SIG-M5 treated with dmso at 0.1 percent for 504 hours (cell line): ENCODE measurements around the gene TNFRSF25.

Experiments
- DNase-seq: peaks from one replicate; lab custom pipeline; 2025; ENCODE audit not compliant: unreplicated experiment; lab: John Stamatoyannopoulos, UW

TNFRSF25 gene

GRCh38 chr1:6488602-6489382 lies 22.8 kb upstream of the TNFRSF25 start:
- DNase-seq = no peak

GRCh38 chr1:6487804-6488484 lies 22.0 kb upstream of the TNFRSF25 start:
- no peak for DNase-seq

DNA sequence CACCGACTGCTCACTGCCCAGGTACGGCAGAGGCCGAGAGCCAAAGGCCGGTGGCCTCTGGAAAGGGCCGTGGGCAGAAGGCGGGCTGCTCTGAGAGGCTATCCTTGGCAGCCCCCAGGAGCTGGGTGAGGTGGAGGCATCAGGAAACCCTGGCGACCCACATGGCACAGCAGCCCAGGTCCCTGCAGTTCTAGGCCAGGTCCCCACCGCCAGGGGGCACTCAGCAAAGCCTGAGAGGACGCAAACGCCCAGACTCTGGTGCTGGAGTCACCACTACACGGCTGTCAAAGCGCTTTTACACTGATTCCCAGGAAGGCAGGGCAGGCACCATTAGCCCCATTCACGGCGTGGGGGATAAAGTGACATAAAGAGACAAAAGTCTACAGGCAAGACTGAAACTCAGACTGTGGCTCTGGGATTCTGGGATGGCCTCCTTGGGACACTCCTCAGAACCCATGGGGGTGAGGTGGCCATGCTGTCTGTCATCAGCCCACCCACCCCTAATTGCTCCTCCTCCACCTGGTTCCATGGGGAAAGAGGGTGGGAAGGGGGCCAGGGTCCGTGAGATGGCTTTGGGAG lies 20.5 kb upstream of the TNFRSF25 start:
- peak; percentile 72 for DNase-seq

DNA sequence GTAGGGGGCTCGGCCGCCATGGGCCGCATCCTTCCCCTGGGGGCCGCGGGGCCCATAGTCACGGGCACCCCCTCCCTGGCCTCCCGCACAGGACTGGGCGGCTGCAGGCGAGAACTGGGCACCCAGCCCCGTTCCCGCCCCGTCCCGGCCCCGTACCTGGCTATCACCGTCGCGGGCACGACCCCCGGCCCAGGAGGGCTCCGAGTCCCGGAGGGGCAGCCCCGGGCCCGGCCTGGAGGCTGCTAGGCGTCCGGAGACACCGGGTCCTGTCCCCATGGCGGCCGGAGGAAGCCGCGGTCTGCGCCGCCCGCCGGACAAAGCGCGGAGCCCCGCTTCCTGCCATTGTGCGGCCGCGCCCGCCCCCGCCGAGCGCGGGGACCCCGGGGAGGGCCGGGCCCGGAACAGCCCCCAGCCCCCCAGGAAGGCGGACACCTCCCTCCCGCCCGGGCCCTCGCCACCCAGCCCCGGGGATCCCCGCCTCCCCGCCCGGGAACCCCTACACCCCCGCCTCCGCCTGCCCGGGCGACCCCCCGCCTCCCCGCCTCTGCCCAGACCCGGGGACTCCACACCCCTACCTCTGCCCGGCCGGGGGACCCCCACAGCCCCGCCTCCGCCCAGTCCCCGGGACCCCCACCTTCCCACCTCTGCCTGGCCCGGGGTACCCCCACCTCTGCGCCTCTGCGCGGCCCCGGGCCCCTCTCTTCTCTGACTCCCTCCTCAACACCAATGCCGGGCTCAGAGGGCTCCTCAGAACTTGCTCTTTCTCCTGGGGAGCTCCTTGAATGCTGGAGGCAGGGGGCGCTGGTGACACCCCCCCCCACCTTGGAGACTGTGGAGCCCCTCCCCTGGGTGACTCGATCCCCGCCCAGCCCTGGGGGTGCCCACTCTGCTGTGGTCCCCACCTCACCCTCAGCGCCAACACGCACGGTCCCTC lies 19.5 kb upstream of the TNFRSF25 start:
- DNase-seq = no peak

DNA sequence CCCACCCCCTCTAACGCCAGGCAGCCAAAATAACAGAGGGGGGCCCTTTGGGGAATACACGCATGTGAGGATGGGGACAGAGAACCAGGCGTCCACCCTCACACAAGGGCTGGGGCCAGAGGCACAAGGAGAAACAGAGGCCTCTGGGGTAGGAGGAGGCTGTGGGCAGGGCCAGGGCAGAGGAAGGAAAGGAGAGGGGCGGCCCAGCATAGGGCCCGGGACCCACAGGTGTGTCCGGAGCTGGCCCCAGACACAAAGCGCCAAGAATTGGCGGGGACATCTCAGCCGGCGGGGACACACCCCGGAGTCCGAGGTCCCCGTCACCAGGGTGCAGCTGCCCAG lies 18.8 kb upstream of the TNFRSF25 start:
- DNase-seq = no peak

GRCh38 chr1:6483761-6484117 lies 17.8 kb upstream of the TNFRSF25 start:
- no peak for DNase-seq

DNA sequence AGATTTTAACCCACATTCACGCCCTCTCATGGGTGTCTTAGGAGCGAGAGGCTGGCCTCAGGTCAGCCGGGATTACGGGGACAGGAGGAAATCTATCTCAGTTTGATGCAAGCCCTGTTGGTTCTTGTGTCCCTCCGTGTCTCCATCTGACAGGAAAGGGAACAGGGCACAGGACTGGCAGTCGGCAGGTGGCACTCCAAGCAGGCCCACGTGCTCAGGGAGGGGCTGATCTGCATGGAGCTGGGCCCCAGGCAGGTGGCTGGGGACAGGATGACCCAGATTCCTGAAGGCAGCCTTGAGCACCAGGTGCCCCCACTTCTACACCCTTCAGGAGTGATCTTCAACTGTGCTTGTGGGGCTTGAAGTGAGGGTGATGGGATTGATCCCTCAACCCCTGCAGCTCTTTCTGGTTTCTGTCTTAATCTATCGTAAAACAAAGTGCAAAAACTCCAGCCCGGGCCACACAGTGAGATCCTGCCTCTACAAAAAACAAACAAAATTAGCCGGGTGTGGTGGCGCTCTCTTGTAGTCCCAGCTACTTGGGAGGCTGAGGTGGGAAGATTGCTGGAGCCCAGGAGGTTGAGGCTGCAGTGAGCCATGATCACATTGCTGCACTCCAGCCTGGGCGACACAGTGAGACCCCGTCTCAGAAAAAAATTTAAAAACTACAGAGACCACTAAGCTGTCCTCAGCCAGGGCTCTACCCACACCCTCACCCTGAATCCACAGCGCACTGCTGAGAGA lies 17.2 kb upstream of the TNFRSF25 start:
- DNase-seq = no peak

GRCh38 chr1:6481820-6482219 lies 15.8 kb upstream of the TNFRSF25 start:
- DNase-seq = no peak

GRCh38 chr1:6477039-6477820 lies 11.3 kb upstream of the TNFRSF25 start:
- DNase-seq = no peak

DNA sequence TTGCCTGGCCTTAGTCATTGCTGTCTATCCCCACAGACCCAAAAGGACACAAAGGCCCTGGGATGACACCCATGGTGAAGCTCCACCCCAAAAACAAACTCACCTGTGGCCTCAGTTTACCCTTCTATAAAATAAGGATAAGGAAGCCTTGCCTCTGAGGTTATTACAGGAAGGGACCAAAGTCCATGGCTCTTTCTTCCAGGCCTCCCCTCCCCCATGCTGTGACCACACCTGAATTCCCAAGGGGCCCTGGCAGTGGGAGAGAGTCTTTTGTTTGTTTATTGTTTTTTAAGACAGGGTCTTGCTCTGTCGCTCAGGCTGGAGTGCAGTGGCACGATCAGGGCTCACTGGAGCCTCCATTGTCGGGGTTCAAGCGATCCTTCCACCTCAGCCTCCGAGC lies 10.5 kb upstream of the TNFRSF25 start:
- DNase-seq = no peak

DNA sequence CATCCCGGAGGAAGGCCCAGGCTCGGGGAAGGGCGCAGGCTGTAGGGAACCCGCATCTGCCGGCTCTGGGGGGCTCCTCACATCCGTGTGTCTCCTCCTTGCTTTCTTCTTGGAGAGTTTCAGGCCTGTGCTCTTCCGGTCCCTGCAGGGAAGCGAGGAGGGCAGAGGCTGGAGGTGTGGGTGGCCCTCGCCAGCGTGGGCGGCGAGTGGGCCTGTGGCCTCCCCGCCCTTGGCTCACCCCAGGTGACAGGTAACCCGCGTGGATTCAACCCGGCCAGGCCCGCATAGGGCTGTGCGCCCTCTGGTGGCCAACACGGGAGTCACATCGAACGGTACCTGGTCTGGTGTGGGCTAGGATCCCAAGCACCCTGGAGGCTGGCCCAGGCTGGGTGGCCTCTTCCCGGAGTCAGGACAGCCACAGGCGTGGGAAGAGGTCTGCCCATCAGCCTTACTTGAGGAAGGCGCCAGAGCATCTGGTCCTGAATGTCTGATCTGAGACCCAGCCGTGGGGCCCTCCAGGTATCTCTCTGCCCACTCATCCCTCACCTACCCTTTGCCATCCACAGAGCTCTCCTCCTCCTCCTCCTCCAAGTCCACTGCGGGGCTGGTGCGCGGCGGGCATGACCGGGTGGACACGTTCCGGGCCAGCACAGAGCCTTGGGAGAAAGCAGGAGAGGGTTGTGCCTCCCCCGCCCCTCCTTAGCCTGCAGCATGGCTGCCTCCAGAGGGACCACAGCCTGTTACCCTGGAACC lies 9.6 kb upstream of the TNFRSF25 start:
- DNase-seq = peak; percentile 11

DNA sequence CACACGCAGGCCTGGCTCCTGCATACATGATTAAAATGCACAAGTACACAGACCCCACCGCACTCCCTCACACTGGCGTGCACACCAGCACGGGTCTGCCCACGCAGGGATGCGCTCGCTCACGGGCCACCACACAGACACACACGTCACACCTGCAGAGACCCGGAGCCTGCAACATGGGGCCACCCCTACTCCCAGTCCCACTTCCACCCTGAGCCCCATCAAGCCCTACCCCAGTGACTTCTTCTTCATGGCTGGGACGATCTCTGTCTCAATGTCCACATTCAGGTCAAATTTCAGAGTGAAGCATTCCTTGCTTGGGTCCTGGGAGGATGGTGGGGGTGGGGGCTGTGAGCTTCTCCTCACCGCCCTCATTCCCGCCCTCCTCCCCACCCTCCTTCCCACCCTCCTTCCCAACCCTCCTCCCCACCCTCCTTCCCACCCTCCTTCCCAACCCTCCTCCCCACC lies 8.9 kb upstream of the TNFRSF25 start:
- no peak for DNase-seq

DNA sequence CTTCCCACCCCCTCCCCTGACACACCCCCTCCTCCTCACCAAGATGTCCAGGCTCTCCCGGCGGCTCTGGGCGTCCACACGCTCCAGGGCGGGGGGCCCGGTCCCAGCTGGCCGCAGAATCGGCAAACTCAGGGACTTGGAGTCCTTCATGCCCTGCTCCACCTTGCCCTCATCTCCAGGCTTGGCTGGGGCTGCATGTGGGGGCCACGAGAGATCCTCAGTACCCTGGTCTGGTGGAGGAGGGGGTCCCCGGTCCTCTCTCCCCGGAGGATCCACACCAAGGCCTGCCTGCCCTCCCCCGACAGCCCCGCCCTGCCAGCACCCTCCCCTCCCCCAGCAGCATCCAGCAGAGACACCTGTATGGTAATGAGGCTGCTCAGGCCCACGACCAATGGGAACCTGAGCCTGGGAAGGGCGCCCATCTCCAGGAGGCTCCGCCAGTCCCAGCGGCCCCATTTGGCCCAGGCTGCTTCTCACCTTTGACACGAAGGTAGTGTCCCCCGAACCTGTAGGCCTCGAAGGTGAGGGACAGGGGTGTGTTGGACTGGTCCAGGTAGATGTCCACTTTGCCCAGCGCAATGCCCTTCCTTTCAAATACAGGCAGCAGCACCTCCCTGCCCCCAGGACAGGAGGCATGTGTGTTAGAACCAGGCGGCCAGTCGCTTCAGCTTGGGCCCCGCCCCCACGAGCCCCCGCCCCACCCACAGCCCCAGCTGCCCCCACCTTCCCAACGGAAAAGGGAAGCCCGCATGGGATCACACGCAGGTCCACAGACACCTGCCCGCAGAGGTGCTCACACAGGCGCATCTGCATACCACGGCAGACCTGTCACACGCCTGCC lies 8.2 kb upstream of the TNFRSF25 start:
- DNase-seq = no peak

GRCh38 chr1:6473156-6473555 lies 7.2 kb upstream of the TNFRSF25 start:
- no peak for DNase-seq

DNA sequence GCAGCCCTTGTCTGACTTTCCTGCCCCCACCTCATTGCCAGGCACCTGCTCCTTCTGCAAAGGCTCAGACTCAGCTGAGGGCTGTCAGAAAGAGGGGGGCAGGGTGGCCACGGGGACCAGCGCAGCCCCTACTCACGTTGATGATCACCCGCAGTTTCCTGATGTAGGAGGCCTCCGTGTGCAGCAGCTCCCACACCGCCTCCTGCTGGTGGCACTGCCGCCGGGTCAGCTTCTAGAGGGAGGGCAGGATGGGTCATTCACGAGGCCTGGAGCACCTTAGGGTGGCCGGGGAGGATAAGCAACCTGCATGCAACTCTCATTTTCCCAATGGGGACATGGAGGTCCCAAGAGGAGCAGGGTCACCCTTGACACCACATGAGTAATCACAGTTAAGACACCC lies 6.4 kb upstream of the TNFRSF25 start:
- no peak for DNase-seq

GRCh38 chr1:6471970-6472368 lies 6.0 kb upstream of the TNFRSF25 start:
- DNase-seq = no peak

DNA sequence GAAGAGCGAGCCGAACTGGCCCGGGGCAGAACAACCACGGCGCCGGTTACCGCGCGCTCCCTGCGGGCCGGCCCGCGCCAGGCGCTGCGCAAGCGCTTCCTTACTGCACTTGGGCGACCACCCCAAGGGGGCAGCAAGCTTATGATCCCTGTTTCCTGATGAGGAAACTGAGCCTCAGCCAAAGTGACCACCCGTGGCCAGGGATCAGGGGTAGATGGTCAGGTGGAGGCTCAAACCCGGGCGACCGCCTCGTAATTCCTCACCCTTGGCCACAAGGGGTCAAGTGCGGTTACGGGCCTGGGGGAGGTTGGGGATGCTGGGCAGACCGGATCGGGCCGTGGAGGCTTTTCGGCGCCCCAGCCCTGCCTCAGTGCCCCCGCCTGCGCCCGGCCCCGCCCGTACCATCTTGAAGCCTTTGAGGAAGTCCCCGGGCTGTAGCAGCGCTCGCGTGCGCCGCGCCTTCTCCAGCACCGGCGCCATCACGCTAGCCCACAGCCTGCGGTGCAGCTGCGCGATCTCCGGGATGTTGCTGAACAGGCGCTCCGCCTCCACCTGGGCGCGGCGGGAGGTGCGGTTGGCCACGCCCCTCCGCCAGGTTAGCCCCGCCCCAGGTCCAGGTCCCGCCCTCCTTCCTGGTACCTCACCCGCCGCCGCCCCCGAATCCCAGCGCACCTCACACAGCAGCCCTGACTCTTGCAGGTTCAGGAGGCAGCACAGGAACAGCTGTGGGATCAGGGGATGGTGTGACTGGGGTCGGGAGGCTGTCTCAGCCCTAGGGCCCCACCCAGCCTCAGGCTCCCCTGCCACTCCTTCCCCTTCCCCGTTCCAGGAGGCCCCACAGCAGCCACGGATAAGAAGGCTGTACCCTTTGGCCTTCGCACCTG lies 5.4 kb upstream of the TNFRSF25 start:
- DNase-seq = no peak
